Lower leg skin (tissue), 3 donors: ENCODE measurements around the gene VN1R5.

Experiments
- POLR2A ChIP-seq, 2 donors: fragments of 450-650 bp; IDR thresholded peaks; one replicate each; pipeline ENCODE4 v1.6.1; 2016 to 2017; ENCODE audit warnings: antibody characterized with exemption in 2 of 2, mild to moderate bottlenecking in 1 of 2, moderate library complexity in 1 of 2
- TF ChIP-seq, protein P1 (sequence below), 3 donors: fragments of 450-650 bp; IDR thresholded peaks; one replicate each; pipeline ENCODE4 v1.5.1; 2016; ENCODE audit warnings: antibody characterized with exemption in 3 of 3, mild to moderate bottlenecking in 3 of 3, moderate library complexity in 2 of 3

DNA sequence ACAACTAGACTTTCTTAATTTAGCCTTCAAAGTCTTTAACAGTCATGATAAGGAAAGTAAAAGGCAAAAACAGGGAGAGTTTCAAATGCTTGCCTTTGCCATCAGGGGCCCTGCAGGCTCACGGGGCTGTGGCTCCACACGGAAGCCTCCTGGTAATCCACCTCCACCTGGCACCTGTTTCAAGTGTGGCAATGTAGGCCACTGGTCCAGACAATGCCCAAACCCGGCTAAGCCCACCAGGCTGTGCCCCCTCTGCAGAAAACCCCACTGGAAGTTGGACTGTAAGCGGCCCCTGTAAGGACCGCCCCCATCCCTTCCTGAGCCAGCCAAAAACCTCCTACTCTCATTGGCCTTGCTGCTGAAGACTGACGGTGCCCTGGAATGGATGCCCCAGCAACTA lies 32.5 kb downstream of the VN1R5 start:
- TF ChIP-seq, protein P1, sequence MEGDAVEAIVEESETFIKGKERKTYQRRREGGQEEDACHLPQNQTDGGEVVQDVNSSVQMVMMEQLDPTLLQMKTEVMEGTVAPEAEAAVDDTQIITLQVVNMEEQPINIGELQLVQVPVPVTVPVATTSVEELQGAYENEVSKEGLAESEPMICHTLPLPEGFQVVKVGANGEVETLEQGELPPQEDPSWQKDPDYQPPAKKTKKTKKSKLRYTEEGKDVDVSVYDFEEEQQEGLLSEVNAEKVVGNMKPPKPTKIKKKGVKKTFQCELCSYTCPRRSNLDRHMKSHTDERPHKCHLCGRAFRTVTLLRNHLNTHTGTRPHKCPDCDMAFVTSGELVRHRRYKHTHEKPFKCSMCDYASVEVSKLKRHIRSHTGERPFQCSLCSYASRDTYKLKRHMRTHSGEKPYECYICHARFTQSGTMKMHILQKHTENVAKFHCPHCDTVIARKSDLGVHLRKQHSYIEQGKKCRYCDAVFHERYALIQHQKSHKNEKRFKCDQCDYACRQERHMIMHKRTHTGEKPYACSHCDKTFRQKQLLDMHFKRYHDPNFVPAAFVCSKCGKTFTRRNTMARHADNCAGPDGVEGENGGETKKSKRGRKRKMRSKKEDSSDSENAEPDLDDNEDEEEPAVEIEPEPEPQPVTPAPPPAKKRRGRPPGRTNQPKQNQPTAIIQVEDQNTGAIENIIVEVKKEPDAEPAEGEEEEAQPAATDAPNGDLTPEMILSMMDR (IDR thresholded peaks at IDR 0.05) = no peak
- no peak for TF ChIP-seq POLR2A (IDR thresholded peaks at IDR 0.05)
